ENCODE results near the gene RAB14. TPM values are rescaled to one million over a fixed set of nuclear protein-coding genes. Genes with fewer than 3 reads are reported as not detected.

The RAB14 gene
- total RNA-seq, 6 experiments from 2014 or later = 80.3 to 91.4 (median 85.8) TPM

DNA sequence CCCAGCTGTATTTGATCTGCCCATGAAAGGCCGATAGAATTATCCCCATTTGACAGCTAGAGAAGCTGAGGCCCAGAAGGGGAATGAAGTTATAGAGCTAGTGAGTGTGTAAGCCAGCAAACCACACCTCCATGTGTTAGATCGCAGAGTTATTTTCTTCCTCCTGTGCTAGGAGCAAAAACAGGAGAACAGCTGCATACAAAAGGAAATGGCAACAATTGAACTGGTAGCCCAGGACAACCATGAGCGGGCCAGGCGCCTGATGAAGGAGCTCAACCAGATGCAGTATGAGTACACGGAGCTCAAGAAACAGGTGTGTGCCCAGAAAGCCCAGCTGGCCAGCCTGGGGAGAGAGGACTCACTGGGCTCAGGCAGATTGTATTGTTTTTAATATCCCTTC lies 30.4 kb downstream of the RAB14 start:
- Mint-ChIP-seq H3K9me3 (no peaks in the 10 kb centered on the region), H3K36me3 (ENCODE audit: low read depth) (peaks cover 44% of the 10 kb centered on the region), H3K27me3 (ENCODE audit: insufficient read depth) (peaks cover 4% of the 10 kb centered on the region), H3K4me3 (no peak overlapping the region), H3K4me1 (ENCODE audit: low read depth) (peaks cover 12% of the 10 kb centered on the region), H3K27ac (no peak overlapping the region)
- TF ChIP-seq, protein P1, sequence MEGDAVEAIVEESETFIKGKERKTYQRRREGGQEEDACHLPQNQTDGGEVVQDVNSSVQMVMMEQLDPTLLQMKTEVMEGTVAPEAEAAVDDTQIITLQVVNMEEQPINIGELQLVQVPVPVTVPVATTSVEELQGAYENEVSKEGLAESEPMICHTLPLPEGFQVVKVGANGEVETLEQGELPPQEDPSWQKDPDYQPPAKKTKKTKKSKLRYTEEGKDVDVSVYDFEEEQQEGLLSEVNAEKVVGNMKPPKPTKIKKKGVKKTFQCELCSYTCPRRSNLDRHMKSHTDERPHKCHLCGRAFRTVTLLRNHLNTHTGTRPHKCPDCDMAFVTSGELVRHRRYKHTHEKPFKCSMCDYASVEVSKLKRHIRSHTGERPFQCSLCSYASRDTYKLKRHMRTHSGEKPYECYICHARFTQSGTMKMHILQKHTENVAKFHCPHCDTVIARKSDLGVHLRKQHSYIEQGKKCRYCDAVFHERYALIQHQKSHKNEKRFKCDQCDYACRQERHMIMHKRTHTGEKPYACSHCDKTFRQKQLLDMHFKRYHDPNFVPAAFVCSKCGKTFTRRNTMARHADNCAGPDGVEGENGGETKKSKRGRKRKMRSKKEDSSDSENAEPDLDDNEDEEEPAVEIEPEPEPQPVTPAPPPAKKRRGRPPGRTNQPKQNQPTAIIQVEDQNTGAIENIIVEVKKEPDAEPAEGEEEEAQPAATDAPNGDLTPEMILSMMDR (IDR thresholded peaks at IDR 0.05) = no peak
- no peak for DNase-seq

DNA sequence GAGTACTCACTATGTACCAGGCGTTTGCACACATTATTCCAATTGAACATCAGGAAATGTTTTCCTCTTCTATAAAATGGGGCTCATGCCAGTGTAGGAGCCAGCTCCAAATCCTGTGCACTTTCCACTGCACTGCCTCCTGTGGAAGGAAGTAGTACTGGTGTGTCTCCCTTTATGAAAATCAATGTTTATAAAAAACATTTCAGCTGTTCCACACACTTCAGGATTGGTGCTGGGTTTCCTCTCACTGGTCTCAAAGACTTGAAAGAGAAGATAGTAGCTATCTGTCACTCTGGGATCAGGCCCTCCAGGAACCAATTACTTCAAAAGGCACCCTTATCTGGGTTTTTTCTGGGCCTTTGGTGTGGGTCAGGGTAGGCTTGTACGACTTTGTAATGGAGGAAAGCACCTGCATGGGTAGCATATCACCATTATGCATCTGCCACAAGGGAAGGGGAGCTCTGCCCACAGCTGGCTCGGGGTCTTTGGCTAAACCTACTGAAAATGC lies 32.5 kb downstream of the RAB14 start:
- Mint-ChIP-seq H3K36me3 (ENCODE audit: low read depth) (peaks cover 38% of the 10 kb centered on the region), H3K4me3 (no peak overlapping the region), H3K27ac (no peak overlapping the region), H3K27me3 (ENCODE audit: insufficient read depth) (peaks cover 4% of the 10 kb centered on the region), H3K9me3 (no peaks in the 10 kb centered on the region), H3K4me1 (ENCODE audit: low read depth) (peaks cover 12% of the 10 kb centered on the region)
- DNase-seq = peak; percentile 18
- TF ChIP-seq, protein P1 (IDR thresholded peaks at IDR 0.05) = peak; percentile 73

DNA sequence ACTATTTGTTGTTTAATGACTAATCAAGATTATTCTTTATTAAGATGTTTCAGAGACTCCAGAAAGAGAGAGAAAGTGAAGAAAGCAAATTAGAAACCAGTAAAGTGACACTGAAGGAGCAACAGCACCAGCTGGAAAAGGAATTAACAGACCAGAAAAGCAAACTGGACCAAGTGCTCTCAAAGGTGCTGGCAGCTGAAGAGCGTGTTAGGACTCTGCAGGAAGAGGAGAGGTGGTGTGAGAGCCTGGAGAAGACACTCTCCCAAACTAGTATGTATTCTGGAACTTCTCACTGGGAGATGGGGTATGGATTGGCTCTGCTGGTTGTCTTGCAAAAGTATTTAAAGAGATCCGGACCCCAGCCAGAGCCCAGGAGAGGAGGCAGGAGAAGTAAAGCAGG lies 33.6 kb downstream of the RAB14 start:
- H3K27ac Mint-ChIP-seq = no peak overlapping the region
- TF ChIP-seq, protein P1 (IDR thresholded peaks at IDR 0.05) = no peak
- peaks cover 2% of the 10 kb centered on the region for H3K4me1 Mint-ChIP-seq (ENCODE audit: low read depth)
- peaks cover 28% of the 10 kb centered on the region for H3K36me3 Mint-ChIP-seq (ENCODE audit: low read depth)
- DNase-seq = no peak
- no peaks in the 10 kb centered on the region for H3K9me3 Mint-ChIP-seq
- no peak overlapping the region for H3K4me3 Mint-ChIP-seq
- H3K27me3 Mint-ChIP-seq (ENCODE audit: insufficient read depth) = no peaks in the 10 kb centered on the region

DNA sequence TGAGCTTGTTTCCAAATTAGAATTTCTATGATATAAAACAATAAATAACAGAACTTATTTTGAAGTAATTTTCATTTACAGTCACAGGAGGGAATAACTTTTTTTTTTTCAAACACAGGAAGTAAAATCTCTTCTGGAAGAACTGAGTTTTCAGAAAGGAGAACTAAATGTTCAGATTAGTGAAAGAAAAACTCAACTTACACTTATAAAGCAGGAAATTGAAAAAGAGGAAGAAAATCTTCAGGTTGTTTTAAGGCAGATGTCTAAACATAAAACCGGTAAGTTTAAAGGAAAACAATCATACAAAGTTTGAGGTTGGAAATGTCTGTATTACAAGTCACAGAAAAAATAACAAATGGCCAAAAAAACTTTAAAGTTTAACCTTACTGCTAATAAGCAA lies 41.6 kb downstream of the RAB14 start:
- peaks cover 25% of the 10 kb centered on the region for H3K4me1 Mint-ChIP-seq (ENCODE audit: low read depth)
- no peaks in the 10 kb centered on the region for H3K9me3 Mint-ChIP-seq
- no peak overlapping the region for H3K4me3 Mint-ChIP-seq
- H3K27me3 Mint-ChIP-seq (ENCODE audit: insufficient read depth) = no peaks in the 10 kb centered on the region; the same call in 1 of the 2 replicates
- H3K36me3 Mint-ChIP-seq (ENCODE audit: low read depth) = peaks cover 15% of the 10 kb centered on the region; the same call in 1 of the 2 replicates
- TF ChIP-seq, protein P1 (IDR thresholded peaks at IDR 0.05) = no peak
- no peak for DNase-seq
- peak overlapping the region; percentile 51; the same call in 1 of the 2 replicates for H3K27ac Mint-ChIP-seq

DNA sequence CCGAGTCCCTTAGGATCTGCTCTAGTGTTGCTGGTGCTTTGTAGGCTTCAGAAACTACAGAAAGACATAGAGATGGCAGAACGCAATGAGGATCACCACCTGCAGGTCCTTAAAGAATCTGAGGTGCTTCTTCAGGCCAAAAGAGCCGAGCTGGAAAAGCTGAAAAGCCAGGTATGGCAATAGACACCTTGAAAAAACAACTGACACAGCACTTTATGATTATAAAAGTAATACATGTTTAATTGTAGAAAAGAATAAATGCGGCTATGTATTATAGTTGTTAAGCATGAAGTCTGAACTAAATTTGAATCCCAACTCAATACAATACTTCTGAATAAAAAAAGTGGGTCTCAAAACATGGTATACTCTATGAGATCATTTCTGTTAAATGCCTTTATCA lies 43.7 kb downstream of the RAB14 start:
- no peaks in the 10 kb centered on the region; the same call in 1 of the 2 replicates for H3K27me3 Mint-ChIP-seq (ENCODE audit: insufficient read depth)
- H3K27ac Mint-ChIP-seq = no peak overlapping the region
- H3K4me1 Mint-ChIP-seq (ENCODE audit: low read depth) = peaks cover 31% of the 10 kb centered on the region
- H3K4me3 Mint-ChIP-seq = no peak overlapping the region
- peaks cover 26% of the 10 kb centered on the region for H3K36me3 Mint-ChIP-seq (ENCODE audit: low read depth)
- no peak for DNase-seq
- TF ChIP-seq, protein P1 (IDR thresholded peaks at IDR 0.05) = no peak
- H3K9me3 Mint-ChIP-seq = no peaks in the 10 kb centered on the region
